ENCODE measurements around the gene NDUFV2. TPM values are rescaled to one million over a fixed set of nuclear protein-coding genes. Genes with fewer than 3 reads are reported as not detected.
A peak's percentile ranks its signal among the peaks of the same experiment; 100 is the strongest.

Gene NDUFV2
- polyA plus RNA-seq, 3 donors = 55.4 to 184 (median 162) TPM

GRCh38 chr18:9147440-9148202, 45.1 kb downstream of the NDUFV2 start:
- H3K79me2 ChIP-seq (ENCODE audit: insufficient read depth, low read length) = peaks cover 95% of the 10 kb centered on the region
- no peaks in the 10 kb centered on the region for H3K9me3 ChIP-seq (replicated peaks in 1 of 2; ENCODE audit: control insufficient read depth in 1 of 2, insufficient read depth in 1 of 2, low read length in 2 of 2)
- no peaks in the 10 kb centered on the region for H3K36me3 Mint-ChIP-seq
- no peaks in the 10 kb centered on the region for H3K36me3 ChIP-seq (replicated peaks in 1 of 2; ENCODE audit: control insufficient read depth in 1 of 2, insufficient read depth in 2 of 2, low read length in 2 of 2)
- H3K27ac Mint-ChIP-seq = peak overlapping the region; percentile 83 to 95 (median 86)
- no peaks in the 10 kb centered on the region for H3K27me3 ChIP-seq (ENCODE audit: control insufficient read depth in 2 of 2, insufficient read depth in 2 of 2, low read length in 2 of 2)
- peaks cover 76% of the 10 kb centered on the region for H3K4me1 Mint-ChIP-seq
- peak; percentile 44 to 72 (median 70) for DNase-seq
- WGBS (ENCODE audit: insufficient coverage) = no CpG with 5 or more reads among the region's 1 CpG
- peak overlapping the region in 1 of 2 donors; percentile 81 for H3K27ac ChIP-seq (ENCODE audit: low read depth in 1 of 2, low read length in 2 of 2)
- H3K9me3 Mint-ChIP-seq = no peaks in the 10 kb centered on the region
- H3K27me3 Mint-ChIP-seq (ENCODE audit: low read depth in 3 of 3) = no peaks in the 10 kb centered on the region
- no peak overlapping the region for H2AFZ ChIP-seq (ENCODE audit: insufficient read depth, low read depth, low read length, poor library complexity, severe bottlenecking)
- H3K4me3 ChIP-seq (replicated peaks in 1 of 3; ENCODE audit: low read depth in 2 of 3, low read length in 3 of 3) = peak overlapping the region in 2 of 3 experiments; percentile 14 to 53
- H3K4me2 ChIP-seq (replicated peaks; ENCODE audit: extremely low read depth, low read length, poor library complexity, severe bottlenecking) = peak overlapping the region; percentile 62
- peak overlapping the region in 1 of 2 donors; percentile 73 for H3K4me3 Mint-ChIP-seq
- peak overlapping the region; percentile 1 for H3K9ac ChIP-seq (ENCODE audit: insufficient read depth, low read length, poor library complexity, severe bottlenecking)
- intact Hi-C loops (cut with micrococcal nuclease) = no loop called here
- peaks cover 95% of the 10 kb centered on the region for H4K20me1 ChIP-seq (ENCODE audit: insufficient read depth, low read length)
- peaks cover 53 to 92% of the 10 kb centered on the region in 2 donors for H3K4me1 ChIP-seq (ENCODE audit: control insufficient read depth in 1 of 2, insufficient read depth in 2 of 2, low read length in 2 of 2)
- peak; percentile 80 for TF ChIP-seq CTCF (IDR thresholded peaks at IDR 0.05)

DNA sequence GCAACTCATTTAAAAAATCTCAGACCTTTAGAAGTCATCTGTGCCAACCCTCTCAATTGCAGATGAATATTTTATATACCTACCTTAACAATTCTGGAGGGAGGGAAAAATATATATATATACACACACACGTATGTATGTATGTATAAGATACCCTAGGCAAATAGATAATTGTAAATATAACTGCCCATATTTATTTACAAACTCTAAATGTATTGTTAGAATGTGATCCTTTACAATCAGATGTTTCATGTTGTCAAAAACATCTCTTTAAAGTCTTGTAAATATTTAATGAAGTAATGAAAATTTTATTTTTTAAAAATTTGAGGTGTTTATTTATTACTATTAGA, 45.7 kb downstream of the NDUFV2 start:
- peak; percentile 54 for TF ChIP-seq CTCF (IDR thresholded peaks at IDR 0.05)
- no peaks in the 10 kb centered on the region for H3K9me3 Mint-ChIP-seq
- no peak for DNase-seq
- H3K4me3 Mint-ChIP-seq = peak overlapping the region in 1 of 2 donors; percentile 39
- Histone ChIP-seq H3K36me3 (replicated peaks in 1 of 2; ENCODE audit: control insufficient read depth in 1 of 2, insufficient read depth in 2 of 2, low read length in 2 of 2) (no peaks in the 10 kb centered on the region), H3K79me2 (ENCODE audit: insufficient read depth, low read length) (peaks cover 95% of the 10 kb centered on the region), H3K4me3 (replicated peaks in 1 of 3; ENCODE audit: low read depth in 2 of 3, low read length in 3 of 3) (peak overlapping the region in 2 of 3 experiments; percentile 14 to 53), H3K9me3 (replicated peaks in 1 of 2; ENCODE audit: control insufficient read depth in 1 of 2, insufficient read depth in 1 of 2, low read length in 2 of 2) (no peaks in the 10 kb centered on the region), H3K9ac (ENCODE audit: insufficient read depth, low read length, poor library complexity, severe bottlenecking) (peak overlapping the region; percentile 1), H2AFZ (ENCODE audit: insufficient read depth, low read depth, low read length, poor library complexity, severe bottlenecking) (no peak overlapping the region), H3K27ac (ENCODE audit: low read depth in 1 of 2, low read length in 2 of 2) (peak overlapping the region; percentile 46 to 81), H4K20me1 (ENCODE audit: insufficient read depth, low read length) (peaks cover 95% of the 10 kb centered on the region), H3K4me1 (ENCODE audit: control insufficient read depth in 1 of 2, insufficient read depth in 2 of 2, low read length in 2 of 2) (peaks cover 58 to 97% of the 10 kb centered on the region in 2 donors), H3K27me3 (ENCODE audit: control insufficient read depth in 2 of 2, insufficient read depth in 2 of 2, low read length in 2 of 2) (no peaks in the 10 kb centered on the region), H3K4me2 (replicated peaks; ENCODE audit: extremely low read depth, low read length, poor library complexity, severe bottlenecking) (peak overlapping the region; percentile 62)
- WGBS (ENCODE audit: insufficient coverage) = no CpG with 5 or more reads among the region's 1 CpG
- H3K27me3 Mint-ChIP-seq (ENCODE audit: low read depth in 3 of 3) = no peaks in the 10 kb centered on the region
- H3K27ac Mint-ChIP-seq = peak overlapping the region in 6 of 7 donors; percentile 84 to 95 (median 86)
- intact Hi-C loops (cut with micrococcal nuclease) = no loop called here
- H3K4me1 Mint-ChIP-seq = peaks cover 81% of the 10 kb centered on the region
- H3K36me3 Mint-ChIP-seq = no peaks in the 10 kb centered on the region
